Natural killer cell (primary cell): ENCODE measurements around the gene ISYNA1. TPM values are rescaled to one million over a fixed set of nuclear protein-coding genes. Genes with fewer than 3 reads are reported as not detected.

Experiments used
- ATAC-seq, 3 donors: fragments of 150-1000 bp in 2 of 3; fragments of 200-7000 bp in 1 of 3; cut with Tn5 transposase; 1 replicate in 1 of 3; 2 replicates in 2 of 3; pipeline ENCODE4 v1.10.0; 2021; ENCODE audit warnings: mild to moderate bottlenecking in 2 of 3, moderate library complexity in 2 of 3
- DNase-seq, 2 donors: peaks; one replicate each; pipeline versions ENCODE4 v3.0.0 to v3.0.0-alpha.2; 2013 to 2021; ENCODE audit warnings: mixed read lengths in 1 of 2
- H3K27ac ChIP-seq: one replicate; pipeline ENCODE4 v1.5.1; 2013; ENCODE audit warnings: mild to moderate bottlenecking, low read length
- H3K27me3 ChIP-seq: one replicate; pipeline ENCODE4 v1.6.1; 2013; ENCODE audit warnings: low read length; ENCODE audit not compliant: control insufficient read depth, insufficient read depth
- H3K36me3 ChIP-seq: one replicate; pipeline ENCODE4 v1.6.1; 2013; ENCODE audit warnings: low read length; ENCODE audit not compliant: control insufficient read depth, insufficient read depth
- H3K4me1 ChIP-seq: one replicate; pipeline ENCODE4 v1.6.1; 2013; ENCODE audit warnings: low read length; ENCODE audit not compliant: control insufficient read depth, insufficient read depth
- H3K4me3 ChIP-seq: one replicate; pipeline ENCODE4 v1.5.1; 2013; ENCODE audit warnings: low read length
- H3K9me3 ChIP-seq: one replicate; pipeline ENCODE4 v1.6.1; 2013; ENCODE audit warnings: low read length; ENCODE audit not compliant: control insufficient read depth, insufficient read depth
- H3K27ac Mint-ChIP-seq, 2 donors: one replicate each; pipeline ENCODE4 v1.8.0; 2022; ENCODE audit warnings: mild to moderate bottlenecking in 2 of 2, mixed read lengths in 2 of 2, moderate library complexity in 1 of 2
- H3K27me3 Mint-ChIP-seq, 2 donors: one replicate each; pipeline ENCODE4 v1.8.0; 2022; ENCODE audit warnings: low read depth in 2 of 2, mixed read lengths in 2 of 2
- H3K36me3 Mint-ChIP-seq: one replicate; pipeline ENCODE4 v1.8.0; 2022; ENCODE audit warnings: mixed read lengths
- H3K4me1 Mint-ChIP-seq, 2 donors: one replicate each; pipeline ENCODE4 v1.8.0; 2022; ENCODE audit warnings: mixed read lengths in 2 of 2
- H3K4me3 Mint-ChIP-seq: one replicate; pipeline ENCODE4 v1.8.0; 2022; ENCODE audit warnings: mild to moderate bottlenecking, moderate library complexity, mixed read lengths
- H3K9me3 Mint-ChIP-seq, 2 donors: one replicate each; pipeline ENCODE4 v1.8.0; 2022; ENCODE audit warnings: mixed read lengths in 2 of 2
- whole genome bisulfite sequencing: methylation state at CpG from one replicate; pipeline ENCODE4 v1.1.7; 2013; ENCODE audit warnings: missing lambda C conversion rate; ENCODE audit not compliant: insufficient coverage; 5-methylcytosine and 5-hydroxymethylcytosine counted together
- intact Hi-C: fragments of 100-400 bp; cut with micrococcal nuclease; formaldehyde crosslinking; loops from one replicate; pipeline ENCODE4 v1.14.2; 2022
- total RNA-seq, 4 donors: library from RNA; stranded (reverse); fragments of 120-200 nt in 1 of 4; gene quantifications; one replicate each; pipeline versions ENCODE4 v1.2.3 to v1.2.4, GENCODE V29; 2013 to 2022
- TF ChIP-seq, protein P1 (sequence below): fragments of 200-600 bp; IDR thresholded peaks from one replicate; pipeline ENCODE4 v1.8.0; 2022; ENCODE audit warnings: antibody characterized with exemption

Gene ISYNA1
- 10 to 100 TPM; 39.7 to 53.6 (median 40.1) TPM for total RNA-seq
- 13.7 TPM for total RNA-seq (2013)

DNA sequence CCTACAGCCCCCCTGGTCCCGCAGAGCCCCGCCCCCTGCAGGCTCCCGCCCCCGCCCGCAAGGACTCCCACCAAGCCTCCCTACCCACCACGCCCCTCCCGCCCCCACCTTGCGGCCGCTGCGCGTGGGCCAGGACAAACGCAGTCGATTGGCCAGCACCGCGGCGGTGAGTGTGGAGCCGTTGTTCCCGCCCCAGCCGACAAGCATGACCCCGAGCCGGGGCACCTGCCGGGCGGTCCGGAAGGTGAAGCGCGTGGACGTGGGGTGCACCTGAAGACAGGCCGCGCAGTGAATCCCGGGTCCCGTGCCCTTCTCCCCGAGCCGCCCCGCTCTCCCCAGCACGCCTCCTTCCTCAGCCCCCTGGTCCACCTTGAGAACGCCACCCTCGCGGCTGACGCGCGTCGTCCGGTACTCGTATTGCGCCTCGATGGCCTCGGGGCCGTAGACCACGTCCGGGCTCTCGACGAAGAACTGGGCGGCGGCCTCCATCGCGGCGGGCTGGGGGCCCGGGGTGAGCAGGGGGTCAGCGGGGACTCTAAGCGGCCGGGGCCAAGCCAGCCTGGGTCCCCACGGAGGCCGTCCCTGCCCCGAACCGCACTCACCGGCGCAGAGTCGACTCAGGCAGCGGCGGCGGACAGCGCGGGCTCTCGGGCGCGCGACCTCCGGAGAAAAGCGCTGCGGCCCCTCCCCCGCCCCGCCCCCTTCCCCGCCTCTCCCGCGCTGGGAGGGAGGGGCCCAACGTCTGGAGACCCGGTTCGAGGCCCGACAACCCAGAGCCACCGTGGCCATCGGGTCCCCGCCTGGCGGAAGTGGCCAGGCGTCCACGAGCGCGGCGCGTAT is at the start of gene ISYNA1:
Gene ISYNA1, minus strand, starts transcription at position 643 of the 840 bp plus-strand sequence. Its CDS starts 154 bp downstream, at position 489.
- Mint-ChIP-seq H3K4me1 (peaks cover 12 to 59% of the 10 kb centered on the region in 2 donors), H3K9me3 (peaks cover 4% of the 10 kb centered on the region in 2 donors), H3K4me3 (peak within 1 kb of the TSS; percentile 79), H3K27ac (peak within 1 kb of the TSS in 1 of 2 donors; percentile 72), H3K27me3 (no peaks in the 10 kb centered on the region), H3K36me3 (no peaks in the 10 kb centered on the region)
- Histone ChIP-seq H3K27me3 (no peaks in the 10 kb centered on the region), H3K9me3 (peaks cover 8% of the 10 kb centered on the region), H3K36me3 (peaks cover 5% of the 10 kb centered on the region), H3K4me3 (peak within 1 kb of the TSS; percentile 60), H3K4me1 (peaks cover 56% of the 10 kb centered on the region), H3K27ac (peak within 1 kb of the TSS; percentile 56)
- ATAC-seq (peak; percentile 17 to 33 (median 23)), DNase-seq (peak in 1 of 2 donors; percentile 67)
- intact Hi-C loops = no loop called here
- under 1% methylated on average over 94 of the region's 99 CpGs for WGBS
- TF ChIP-seq, protein P1, sequence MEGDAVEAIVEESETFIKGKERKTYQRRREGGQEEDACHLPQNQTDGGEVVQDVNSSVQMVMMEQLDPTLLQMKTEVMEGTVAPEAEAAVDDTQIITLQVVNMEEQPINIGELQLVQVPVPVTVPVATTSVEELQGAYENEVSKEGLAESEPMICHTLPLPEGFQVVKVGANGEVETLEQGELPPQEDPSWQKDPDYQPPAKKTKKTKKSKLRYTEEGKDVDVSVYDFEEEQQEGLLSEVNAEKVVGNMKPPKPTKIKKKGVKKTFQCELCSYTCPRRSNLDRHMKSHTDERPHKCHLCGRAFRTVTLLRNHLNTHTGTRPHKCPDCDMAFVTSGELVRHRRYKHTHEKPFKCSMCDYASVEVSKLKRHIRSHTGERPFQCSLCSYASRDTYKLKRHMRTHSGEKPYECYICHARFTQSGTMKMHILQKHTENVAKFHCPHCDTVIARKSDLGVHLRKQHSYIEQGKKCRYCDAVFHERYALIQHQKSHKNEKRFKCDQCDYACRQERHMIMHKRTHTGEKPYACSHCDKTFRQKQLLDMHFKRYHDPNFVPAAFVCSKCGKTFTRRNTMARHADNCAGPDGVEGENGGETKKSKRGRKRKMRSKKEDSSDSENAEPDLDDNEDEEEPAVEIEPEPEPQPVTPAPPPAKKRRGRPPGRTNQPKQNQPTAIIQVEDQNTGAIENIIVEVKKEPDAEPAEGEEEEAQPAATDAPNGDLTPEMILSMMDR = no peak

DNA sequence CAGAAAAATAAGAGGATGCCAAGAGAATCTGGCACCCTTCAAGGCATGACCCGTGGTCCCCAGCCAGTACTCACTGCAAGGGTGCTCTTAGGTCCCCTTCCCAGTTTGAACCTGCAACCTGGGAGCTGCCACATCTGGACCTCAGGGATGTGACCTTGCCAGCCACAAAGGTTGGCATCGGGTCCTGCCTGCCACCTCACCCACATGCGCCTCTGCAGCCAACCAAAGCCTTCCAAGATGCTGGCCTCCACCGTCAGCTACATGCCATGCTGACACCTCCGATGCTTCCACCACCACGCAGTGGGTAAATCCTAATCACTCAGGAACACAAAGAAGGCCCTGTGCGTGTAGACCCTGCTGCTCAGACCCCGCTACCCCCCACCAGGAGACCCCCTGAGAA is 48.8 kb upstream of the ISYNA1 start:
- DNase-seq (no peak), ATAC-seq (no peak)
- no peaks in the 10 kb centered on the region for H3K27me3 ChIP-seq
- Mint-ChIP-seq H3K4me1 (peaks cover 50 to 76% of the 10 kb centered on the region in 2 donors), H3K27me3 (no peaks in the 10 kb centered on the region), H3K9me3 (no peaks in the 10 kb centered on the region), H3K27ac (peak overlapping the region; percentile 81 to 82), H3K4me3 (peak overlapping the region; percentile 42), H3K36me3 (no peaks in the 10 kb centered on the region)
- H3K4me3 ChIP-seq = no peak overlapping the region
- H3K36me3 ChIP-seq = no peaks in the 10 kb centered on the region
- intact Hi-C loops = no loop called here
- 92% methylated on average over 8 of the region's 8 CpGs for WGBS
- H3K4me1 ChIP-seq = peaks cover 83% of the 10 kb centered on the region
- no peaks in the 10 kb centered on the region for H3K9me3 ChIP-seq
- TF ChIP-seq, protein P1 = no peak
- no peak overlapping the region for H3K27ac ChIP-seq

DNA sequence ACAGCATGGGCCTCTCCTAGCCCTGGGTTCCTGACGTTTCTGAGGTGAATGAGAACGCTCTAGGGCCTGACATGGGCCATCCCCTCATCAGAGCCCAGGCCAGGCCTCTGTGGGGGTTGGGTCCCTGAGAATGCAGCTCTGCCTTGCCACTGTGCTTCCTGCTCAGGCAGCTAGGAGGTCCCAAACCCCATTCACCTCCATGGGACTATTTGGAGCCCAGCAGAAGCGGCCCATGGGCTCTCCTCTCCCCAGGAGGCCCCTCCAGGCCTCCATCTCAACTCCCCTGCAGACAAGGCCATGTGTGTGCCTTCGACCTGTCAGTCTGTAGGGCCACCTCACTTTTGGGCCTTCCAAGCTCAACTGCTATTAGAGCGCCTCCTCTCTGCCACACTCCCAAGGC is 47.1 kb upstream of the ISYNA1 start:
- 91% methylated on average over 5 of the region's 5 CpGs for WGBS
- no peaks in the 10 kb centered on the region for H3K27me3 Mint-ChIP-seq
- no peak for DNase-seq
- H3K9me3 Mint-ChIP-seq = no peaks in the 10 kb centered on the region
- peak overlapping the region; percentile 63 to 71 for H3K27ac Mint-ChIP-seq
- no peaks in the 10 kb centered on the region for H3K27me3 ChIP-seq
- H3K27ac ChIP-seq = peak overlapping the region; percentile 5
- no peaks in the 10 kb centered on the region for H3K36me3 Mint-ChIP-seq
- ATAC-seq = peak in 1 of 3 donors; percentile 13
- no peak overlapping the region for H3K4me3 Mint-ChIP-seq
- peaks cover 44 to 79% of the 10 kb centered on the region in 2 donors for H3K4me1 Mint-ChIP-seq
- no peaks in the 10 kb centered on the region for H3K36me3 ChIP-seq
- H3K4me1 ChIP-seq = peaks cover 81% of the 10 kb centered on the region
- intact Hi-C loops = no loop called here
- H3K4me3 ChIP-seq = no peak overlapping the region
- TF ChIP-seq, protein P1 = no peak
- no peaks in the 10 kb centered on the region for H3K9me3 ChIP-seq
